GM18526 (cell line): ENCODE measurements around the gene HDAC9.

Source experiments
- POLR2A ChIP-seq: IDR thresholded peaks from 3 replicates; pipeline ENCODE4 v1.6.1; 2011; ENCODE audit not compliant: insufficient read length; ENCODE audit errors: extremely low read depth

HDAC9 gene

GRCh38 chr7:18996583-18996982 lies 501.0 kb downstream of the HDAC9 start:
- TF ChIP-seq POLR2A: no peak

GRCh38 chr7:18997477-18998150 lies 502.1 kb downstream of the HDAC9 start:
- no peak for TF ChIP-seq POLR2A

- no peak for TF ChIP-seq POLR2A
Observed at GRCh38 chr7:19000410-19000809, 504.9 kb downstream of the HDAC9 start.

GRCh38 chr7:19001854-19002253 lies 506.3 kb downstream of the HDAC9 start:
- TF ChIP-seq POLR2A: no peak

GRCh38 chr7:19009241-19009935 lies 513.8 kb downstream of the HDAC9 start:
- no peak for TF ChIP-seq POLR2A

GRCh38 chr7:19009936-19010280 lies 514.4 kb downstream of the HDAC9 start:
- no peak for TF ChIP-seq POLR2A

- TF ChIP-seq POLR2A: no peak
Observed at GRCh38 chr7:19011212-19011611, 515.7 kb downstream of the HDAC9 start.

GRCh38 chr7:19015098-19015497 lies 519.5 kb downstream of the HDAC9 start:
- TF ChIP-seq POLR2A: no peak

- TF ChIP-seq POLR2A: no peak
Observed at GRCh38 chr7:19016140-19016539, 520.6 kb downstream of the HDAC9 start.

GRCh38 chr7:19017374-19017773 lies 521.8 kb downstream of the HDAC9 start:
- no peak for TF ChIP-seq POLR2A

GRCh38 chr7:19020062-19020461 lies 524.5 kb downstream of the HDAC9 start:
- TF ChIP-seq POLR2A: no peak

GRCh38 chr7:19020711-19021110 lies 525.2 kb downstream of the HDAC9 start:
- TF ChIP-seq POLR2A: no peak

- no peak for TF ChIP-seq POLR2A
Observed at GRCh38 chr7:19023477-19023876, 527.9 kb downstream of the HDAC9 start.

GRCh38 chr7:19024261-19024660 lies 528.7 kb downstream of the HDAC9 start:
- TF ChIP-seq POLR2A: no peak

GRCh38 chr7:19026888-19027287 lies 531.3 kb downstream of the HDAC9 start:
- TF ChIP-seq POLR2A: no peak

- no peak for TF ChIP-seq POLR2A
Observed at GRCh38 chr7:19030281-19030680, 534.7 kb downstream of the HDAC9 start.
